SKM-1 (cell line): ENCODE data around the gene MARCHF3.
A peak's percentile ranks its signal among the peaks of the same experiment; 100 is the strongest.
"Not testable (repeated sequence)": the region's sequence is repeated elsewhere in the genome, so short reads cannot be mapped to it uniquely, and the experiment has no call there.

Experiments used
- DNase-seq: peaks from one replicate; lab custom pipeline; 2025; ENCODE audit not compliant: unreplicated experiment; lab: John Stamatoyannopoulos, UW

Gene MARCHF3, protein sequence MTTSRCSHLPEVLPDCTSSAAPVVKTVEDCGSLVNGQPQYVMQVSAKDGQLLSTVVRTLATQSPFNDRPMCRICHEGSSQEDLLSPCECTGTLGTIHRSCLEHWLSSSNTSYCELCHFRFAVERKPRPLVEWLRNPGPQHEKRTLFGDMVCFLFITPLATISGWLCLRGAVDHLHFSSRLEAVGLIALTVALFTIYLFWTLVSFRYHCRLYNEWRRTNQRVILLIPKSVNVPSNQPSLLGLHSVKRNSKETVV

DNA sequence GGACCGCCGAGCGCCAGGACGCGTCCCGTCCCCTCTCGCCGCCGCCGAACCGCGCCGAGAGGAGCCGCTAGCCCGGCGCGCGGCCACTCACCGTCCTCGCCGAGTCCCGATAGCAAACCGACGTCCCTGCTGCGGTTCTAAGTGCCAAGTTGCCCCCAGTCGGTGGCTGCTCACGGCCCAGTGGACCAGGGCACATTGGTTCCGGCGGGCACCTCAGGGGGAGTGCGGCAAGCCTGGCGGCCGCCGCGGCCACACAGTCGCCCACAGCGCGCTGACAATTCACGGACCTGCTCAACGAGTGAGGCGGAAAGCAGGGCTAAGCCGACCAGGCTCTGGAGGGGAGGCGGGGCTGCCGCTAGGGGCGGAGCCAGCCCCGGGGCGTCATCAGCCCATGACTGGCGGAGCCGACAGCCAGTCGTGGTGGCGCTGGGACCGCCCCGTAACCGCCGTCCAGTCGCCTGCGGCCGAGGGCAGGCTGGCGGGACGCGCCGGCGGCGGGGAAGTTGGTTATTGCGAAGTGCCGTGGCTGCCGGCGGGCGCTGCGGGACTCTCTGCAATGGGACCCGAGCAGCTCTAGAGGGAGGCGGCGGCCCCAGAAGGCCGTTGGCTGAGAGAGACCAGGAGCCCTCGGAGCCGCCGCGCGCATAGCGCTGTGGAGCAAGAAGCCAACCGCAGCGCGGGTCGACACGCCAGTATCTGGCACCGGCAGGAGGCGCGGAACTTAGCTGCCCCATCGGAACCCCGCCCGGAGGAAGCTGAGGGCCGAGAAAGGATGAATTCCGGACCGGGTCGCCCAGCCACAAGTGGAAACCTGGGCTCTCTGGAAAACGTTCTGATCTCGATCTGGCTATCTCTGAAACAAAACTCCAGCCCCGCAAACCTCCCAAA, at the start of gene MARCHF3:
Gene MARCHF3, minus strand, starts transcription at position 300 of the 888 bp plus-strand sequence. CDS start 112,387 bp downstream, outside the sequence.
- DNase-seq = peak; percentile 81

DNA sequence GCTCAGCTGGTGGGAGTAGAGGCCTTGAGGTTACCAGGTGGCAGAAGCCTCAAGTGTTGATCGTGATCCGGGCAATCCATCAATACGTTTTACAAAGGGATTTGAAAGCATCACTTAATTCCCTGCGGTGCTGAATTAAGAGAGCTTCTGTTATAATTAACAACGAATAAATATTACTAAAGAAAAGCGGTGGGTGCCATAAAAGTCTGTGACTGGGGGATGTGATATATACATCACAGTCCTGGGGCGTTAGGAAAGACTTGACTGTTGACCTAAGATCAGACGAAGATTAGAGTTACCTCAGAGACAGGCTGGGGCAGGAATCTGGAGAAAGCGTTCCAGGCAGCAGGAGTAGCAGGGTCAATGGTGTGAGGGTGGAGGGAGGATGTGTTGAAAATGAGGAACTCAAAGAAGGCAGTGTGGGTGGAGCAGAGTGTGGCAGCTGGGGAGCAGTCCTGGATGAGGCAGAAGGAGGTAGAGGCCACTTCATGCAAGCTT, 49.7 kb upstream of the MARCHF3 start:
- DNase-seq = peak; percentile 78

DNA sequence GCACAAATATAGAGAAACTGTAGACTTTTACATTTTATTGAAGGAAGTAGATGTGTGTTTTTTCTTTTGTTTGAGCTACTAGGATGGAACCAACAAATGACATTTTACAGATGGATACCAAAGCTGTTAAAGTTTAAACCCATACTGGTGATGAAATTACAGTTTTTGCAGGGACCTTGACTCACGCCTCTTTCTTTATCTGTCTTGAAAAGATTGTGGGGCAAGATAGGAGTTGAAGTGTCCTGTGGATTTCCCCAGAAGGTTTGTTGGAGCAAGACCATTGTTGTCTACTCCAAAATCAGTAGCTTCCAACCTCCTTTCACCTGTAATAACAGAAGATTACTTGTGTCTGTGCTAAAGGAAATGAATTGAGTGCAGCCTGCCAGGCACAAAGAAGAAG, 47.0 kb upstream of the MARCHF3 start:
- DNase-seq = no peak

DNA sequence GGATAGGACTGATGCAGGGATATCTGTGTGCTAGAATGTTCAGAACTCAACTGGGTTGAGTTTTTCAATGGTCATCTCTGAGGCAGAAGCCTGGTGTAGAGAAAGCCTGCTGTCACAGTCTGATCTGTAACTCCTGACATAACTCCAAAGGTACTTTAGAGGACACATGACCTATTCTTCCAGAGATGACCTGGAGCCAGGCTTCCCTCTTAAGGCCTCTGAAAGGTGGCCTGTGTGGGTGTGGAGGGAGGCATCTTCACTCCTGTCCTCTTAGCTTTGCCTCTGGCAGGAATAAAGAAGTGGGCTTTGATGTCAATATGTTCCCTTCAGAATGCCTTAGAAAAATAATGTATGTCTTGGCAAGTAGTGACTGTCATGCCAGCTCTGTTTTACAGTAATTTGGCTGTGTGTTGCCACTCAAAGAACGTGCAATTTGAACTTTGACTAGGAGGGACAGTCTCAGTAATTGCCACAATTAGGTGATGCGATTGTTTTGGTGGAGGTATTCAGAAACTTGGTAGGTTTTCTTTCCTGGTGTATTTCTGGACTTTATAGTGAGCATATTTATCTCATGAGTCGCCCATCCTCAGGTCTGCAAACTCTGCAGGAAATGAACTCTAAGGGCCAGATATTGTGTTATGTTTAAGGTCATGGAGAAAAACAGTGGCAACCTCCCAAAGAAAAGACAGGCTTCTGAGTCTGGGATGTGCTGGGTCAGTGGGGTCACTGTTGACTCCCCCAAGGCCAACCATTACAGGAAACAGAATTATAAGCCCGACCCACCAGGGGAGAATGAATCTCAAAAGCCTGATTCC, 46.2 kb upstream of the MARCHF3 start:
- no peak for DNase-seq

DNA sequence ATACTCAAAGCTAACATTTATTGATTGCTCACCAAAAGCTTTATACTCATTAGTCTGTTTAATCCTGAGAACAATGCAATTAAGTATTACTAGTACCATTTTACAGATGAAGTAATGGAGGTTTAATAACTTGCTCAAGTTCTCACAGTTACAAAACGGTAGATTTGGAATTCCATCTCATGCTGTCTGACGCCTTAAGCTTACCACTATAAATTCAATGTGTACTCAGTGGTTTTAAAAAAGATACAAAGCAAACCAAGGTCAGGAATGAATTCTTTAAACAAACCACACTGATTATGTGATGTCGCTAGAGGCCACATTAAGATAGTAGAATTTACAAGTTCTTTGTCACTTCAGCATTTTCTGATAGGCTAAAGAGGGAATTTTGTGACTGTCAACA, 44.1 kb upstream of the MARCHF3 start:
- DNase-seq = no peak

DNA sequence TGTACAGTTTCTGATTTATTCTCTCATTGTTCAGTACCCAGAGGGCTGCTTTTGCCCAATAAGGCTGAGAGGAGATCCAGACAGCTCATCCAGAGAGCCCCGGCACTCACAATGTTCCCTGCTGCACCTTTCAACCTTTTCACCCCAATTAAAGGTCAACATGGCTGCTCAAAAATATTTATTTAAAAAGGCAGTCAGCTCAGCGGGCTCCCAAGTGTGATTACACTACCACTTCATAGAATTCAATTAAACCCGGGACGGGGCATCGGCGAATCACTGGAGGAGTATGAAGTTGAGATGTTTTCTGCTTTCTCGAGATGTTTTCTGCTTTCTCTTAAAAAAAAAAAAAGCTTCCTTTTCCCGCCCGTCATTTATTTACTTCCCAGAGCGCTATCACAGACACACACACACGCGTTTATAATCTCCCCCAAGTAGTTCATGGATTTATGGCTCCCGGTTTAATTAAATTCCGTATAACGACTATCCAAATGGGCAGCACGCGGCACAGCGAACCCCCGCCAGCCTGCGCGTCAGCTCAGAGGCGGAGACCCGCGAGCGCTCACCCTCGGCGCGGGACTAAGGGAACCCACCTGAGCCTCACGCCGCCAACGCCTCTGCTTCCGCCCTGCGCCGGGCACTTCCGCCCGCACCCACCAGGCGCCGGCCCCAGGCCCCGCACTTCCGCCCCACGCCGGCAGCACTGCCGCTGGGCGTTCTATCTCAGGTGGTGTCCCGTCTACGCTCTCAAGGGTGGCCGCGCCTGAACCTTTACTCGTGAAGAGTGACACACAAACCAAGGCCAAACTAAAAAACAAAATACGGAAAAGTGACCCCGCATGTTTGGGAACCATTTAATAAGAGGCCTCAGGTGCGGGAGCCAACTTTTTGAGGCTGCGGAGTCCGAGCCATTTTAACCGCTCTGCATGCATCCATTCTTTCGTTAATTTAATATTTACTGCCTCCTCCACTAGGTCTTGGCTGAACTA, 42.8 kb upstream of the MARCHF3 start, which contains the start of gene C5orf63:
Gene C5orf63, minus strand, starts transcription at position 642 of the 986 bp plus-strand sequence. CDS start 14,507 bp downstream, outside the sequence.
- DNase-seq = no peak

DNA sequence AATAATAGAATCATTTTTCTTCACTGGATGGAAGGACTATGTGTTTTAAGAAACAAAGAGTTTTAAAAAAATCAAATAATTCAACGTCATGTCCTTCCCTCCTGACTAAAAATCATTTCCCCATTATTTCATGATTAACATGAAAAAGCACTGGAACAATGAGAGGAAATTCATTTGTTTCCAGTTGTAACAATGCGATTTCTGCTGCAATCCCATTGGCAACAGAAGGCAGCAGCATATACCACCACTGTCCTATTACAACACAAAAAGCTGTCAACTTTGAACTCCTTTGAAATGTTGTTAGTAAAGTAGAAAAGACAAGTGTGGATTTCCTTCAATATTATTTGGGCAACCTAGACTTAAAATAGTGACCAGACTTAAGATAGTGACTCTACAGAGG, 39.9 kb upstream of the MARCHF3 start:
- no peak for DNase-seq

DNA sequence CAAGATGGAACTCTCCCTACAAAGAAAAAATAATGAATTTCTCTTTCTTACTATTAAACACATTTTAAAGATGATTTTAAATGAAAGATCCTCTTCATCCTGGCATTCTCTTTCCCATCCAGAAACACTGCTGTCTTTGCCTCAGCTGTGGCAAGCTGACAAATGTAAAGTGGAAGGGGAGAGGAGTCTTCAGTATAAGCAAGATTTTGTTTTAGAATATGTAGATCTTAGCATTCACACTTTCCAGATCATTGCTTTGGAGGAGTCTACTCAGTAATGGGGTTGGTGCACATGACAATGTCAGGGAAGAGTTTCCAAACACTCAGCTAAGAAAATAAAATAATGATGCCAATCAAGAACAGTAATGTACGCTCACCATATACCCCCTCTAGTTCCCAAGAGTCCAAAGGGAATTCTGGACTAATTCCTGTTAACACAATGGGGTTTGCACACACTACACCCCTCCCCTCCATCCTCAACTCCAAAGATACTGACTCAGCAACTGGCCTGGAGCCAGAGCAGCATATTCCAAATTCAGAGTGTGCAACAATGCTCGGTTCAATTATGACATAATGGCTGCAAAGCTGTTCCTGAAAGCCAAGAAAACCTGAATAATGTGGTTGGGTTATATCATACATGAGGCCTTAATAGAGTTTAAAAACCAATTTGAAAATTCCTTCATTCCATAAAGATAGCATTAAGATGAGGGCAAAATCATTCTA, 38.3 kb upstream of the MARCHF3 start:
- DNase-seq = no peak

DNA sequence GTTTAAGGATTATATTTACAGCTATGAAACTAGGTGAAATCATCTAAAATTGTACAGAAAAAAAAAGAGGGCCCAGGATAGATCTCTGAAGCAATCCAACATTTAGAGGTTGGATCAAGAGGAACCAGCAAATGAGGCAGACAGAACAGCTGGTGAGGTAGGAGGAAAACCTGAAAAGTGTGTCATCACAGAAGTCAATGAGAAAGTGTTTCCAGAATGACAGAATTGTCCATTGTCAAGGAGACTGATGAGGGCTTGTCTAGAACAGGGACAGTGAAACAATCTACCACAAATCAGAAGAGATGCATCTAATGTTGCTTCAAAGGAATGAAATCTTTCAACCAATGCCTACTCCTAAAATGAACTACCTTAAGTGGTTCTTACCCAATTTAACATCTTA, 36.4 kb upstream of the MARCHF3 start:
- no peak for DNase-seq

DNA sequence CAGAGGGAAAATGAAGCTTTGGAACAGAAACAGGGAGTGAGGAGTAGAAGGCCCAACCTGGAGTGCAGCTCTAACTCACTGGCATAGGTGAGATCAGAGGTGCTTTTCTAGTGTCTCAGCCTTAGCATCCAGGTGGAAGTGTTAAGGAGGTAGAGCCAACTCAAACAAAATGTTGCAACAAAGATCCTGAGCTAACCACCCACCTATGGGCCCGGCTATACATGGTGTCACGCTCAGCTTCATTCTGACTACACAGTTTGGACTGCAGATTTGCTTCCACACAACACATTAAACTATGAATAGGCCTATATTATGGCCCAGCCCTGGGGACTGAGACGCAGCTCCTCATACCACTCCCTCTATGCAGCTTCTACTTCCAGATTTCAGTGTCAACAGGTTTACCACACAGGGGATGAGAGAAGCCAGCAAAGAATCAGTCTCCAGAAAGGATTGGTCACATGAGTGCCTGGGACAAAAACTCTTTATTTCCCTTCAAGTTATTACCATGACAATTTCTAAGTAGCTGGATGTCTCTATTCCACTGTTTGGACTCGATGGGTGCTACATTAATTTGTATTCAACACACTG, 34.0 kb upstream of the MARCHF3 start:
- no peak for DNase-seq

DNA sequence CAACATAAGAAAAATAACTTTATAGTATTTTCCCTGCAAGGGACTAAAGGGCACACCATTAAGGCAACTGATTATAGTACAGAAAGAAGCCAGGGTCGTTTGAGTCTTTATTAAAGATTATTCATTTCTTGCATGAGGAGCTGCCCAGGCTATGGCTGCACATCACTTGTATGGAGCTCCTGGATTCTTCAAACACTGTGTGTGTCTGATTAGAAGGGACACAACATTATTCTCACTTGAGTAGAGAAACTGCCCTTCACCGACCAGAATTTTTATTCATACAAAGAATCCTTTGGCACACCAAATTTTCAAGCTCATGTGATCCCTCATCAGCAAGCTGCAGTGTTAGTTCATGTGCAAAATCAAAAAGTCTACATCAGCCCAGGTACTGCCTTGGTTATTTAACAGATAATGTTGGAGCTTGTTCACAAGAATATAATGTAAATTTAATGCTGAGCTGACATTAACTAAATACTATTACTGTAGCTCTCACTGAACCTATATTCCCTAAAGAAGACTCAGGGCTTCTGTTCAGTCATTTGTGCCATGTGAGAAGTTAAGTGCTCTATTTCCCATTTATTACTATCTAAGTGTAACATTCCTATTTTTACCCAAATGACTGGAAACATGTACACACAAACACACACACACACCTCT, 33.0 kb upstream of the MARCHF3 start:
- DNase-seq = no peak

DNA sequence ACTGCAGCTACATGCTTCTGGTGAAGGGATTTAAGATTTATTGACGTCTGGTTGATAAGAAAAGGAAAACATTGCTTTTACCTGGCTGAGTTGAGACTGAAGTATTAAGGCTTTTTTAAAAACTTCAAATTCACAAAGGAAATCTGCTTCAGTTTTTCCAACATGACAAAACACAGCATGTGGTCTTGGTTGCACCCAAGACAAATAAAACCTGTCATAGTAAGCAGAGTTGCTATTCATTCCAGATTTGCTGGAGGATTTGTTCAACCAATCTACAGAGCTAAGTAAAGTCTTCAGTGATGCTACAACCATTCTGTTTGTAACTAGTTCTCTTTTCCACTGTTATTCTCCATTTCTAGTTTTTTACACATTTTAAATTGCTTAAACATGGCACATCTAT, 31.6 kb upstream of the MARCHF3 start:
- DNase-seq = no peak

DNA sequence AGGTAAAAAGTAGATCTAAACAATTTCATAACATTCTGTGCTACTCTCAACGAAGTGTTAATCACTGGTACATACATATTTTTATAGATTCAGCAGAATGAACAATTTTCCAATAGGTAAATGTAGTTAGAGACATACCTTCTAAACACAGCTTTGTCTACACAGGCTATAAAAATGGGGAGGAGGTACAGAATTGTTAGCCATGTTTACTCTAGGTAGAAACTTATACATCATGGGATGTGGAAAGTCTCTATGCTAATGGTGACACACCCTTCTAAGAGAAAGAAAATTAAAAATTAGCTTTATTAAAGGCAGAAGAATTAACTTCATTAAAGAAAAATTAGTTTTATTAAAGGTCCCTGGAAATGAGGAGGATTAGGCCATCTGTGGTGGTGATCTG, 31.2 kb upstream of the MARCHF3 start:
- DNase-seq = no peak

DNA sequence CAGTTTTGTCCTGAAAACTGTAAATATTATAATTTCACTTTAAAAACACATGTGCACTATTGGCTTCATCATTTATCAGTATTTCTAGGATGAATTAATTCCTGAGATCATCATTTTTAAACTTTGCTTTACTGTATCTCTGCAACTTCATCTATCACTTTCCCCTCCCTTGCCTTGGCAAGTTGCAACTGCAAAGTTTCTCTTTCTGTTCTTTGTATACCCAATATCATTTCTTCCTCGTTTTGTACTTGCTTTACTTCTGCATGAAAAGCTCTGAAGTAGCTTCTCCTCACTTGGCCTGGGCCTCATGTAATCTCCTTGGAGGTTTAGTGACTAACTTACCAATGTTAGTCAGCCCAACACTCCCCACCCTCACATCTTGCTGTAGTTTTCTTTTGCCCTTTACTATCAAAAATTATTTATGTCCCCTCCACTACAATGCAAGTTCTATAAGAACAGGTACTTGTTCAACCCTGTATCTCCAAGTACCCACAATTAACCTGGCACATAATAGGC, 30.2 kb upstream of the MARCHF3 start:
- no peak for DNase-seq

DNA sequence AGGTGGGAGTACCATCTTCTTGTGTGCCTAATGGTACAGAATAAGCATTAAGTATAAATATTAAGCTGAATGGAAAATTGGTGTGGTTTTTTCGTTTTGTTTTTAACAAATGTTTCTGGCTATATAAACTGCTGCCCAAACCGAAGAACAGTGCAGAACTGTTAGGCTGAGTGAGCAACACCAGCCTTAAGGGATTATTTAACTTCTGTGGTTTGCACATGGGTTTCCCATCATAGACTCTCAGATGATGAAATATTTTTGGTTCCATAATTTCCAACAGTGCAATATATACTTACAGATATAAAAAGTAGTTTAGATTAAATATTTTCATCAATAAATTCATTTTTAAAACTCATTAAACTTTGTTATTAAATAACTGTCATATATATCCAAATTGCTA, 26.5 kb upstream of the MARCHF3 start:
- DNase-seq = no peak

DNA sequence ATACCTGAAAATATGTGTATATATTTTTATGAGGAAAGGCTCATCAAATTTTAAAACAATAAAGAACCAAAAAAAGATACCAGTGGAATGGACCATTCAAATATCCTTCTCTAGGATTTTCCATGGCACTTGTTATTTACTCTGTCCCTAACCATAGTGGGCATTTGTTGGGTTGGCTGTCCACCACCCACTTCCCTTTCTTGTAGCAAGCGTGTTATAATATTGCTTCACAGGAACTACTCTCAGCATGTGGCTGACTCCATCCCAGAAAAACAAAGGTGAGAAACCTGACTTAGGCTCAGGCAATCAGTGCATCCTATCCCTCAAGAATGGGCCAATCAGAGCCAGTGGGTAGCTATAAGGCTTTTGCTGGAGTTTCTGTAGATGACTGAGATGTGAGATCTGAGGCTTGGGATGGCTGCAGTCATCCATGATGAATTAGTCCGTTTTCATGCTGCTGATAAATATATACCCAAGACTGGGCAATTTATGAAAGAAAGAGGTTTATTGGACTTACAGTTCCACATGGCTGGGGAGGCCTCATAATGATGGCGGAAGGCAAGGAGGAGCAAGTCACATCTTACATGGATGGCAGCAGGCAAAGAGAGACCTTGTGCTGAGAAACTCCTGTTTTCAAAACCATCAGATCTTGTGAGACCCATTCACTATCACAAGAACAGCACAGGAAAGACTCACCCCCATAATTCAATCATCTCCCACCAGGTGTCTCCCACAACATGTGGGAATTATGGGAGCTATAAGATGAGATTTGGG, 25.7 kb upstream of the MARCHF3 start:
- DNase-seq = no peak

DNA sequence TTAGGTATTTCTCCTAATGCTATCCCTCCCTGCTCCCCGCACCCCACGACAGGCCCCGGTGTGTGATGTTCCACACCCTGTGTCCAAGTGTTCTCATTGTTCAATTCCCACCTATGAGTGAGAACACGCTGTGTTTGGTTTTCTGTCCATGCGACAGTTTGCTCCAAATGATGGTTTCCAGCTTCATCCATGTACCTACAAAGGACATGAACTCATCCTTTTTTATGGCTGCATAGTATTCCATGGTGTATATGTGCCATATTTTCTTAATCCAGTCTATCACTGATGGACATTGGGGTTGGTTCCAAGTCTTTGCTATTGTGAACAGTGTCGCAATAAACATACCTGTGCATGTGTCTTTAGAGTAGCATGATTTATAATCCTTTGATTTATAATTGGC, 23.2 kb upstream of the MARCHF3 start:
- not testable (repeated sequence) for DNase-seq
